ENCODE measurements around the gene CASP10. TPM values are rescaled to one million over a fixed set of nuclear protein-coding genes. Genes with fewer than 3 reads are reported as not detected.
"Not testable (repeated sequence)": the region's sequence is repeated elsewhere in the genome, so short reads cannot be mapped to it uniquely, and the experiment has no call there.

Gene CASP10
- polyA plus RNA-seq, 1 experiment: 0.83 TPM

DNA sequence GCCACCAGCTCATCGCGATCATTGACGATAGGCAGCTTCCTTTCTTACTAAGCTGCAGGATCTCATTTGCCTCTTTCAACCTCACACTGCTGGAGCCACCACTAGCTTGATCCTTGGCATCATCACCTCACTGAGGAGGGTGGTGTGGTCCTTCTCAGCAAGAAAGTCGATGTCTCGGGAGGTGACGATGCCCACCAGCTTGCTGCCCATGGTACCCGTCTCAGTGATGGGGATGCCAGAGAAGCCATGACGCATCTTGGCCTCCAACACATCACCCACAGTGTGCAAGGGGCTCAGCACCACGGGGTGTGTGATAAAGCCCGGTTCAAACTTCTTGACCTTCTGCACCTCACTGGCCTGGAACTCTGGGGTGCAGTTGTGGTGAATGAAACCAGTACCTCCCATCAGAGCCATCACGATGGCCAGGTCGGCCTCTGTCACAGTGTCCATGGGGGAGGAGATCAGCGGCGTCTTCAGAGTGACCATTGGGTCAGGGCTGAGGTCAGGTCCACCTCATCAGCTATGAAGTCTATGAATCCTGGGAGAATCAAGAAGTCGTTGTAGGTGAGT is 44.5 kb upstream of the CASP10 start:
- Histone ChIP-seq H3K27me3 (ENCODE audit: control insufficient read depth, insufficient read depth, low read length) (no peaks in the 10 kb centered on the region), H3K36me3 (ENCODE audit: control insufficient read depth, insufficient read depth, low read length) (peaks cover 20% of the 10 kb centered on the region), H3K4me3 (ENCODE audit: low read depth, low read length) (no peak overlapping the region)
- POLR2A ChIA-PET: no interaction called here
- no peak for DNase-seq (ENCODE audit: low read depth)
- CTCF ChIA-PET: no interaction called here
- TF ChIP-seq, protein P1, sequence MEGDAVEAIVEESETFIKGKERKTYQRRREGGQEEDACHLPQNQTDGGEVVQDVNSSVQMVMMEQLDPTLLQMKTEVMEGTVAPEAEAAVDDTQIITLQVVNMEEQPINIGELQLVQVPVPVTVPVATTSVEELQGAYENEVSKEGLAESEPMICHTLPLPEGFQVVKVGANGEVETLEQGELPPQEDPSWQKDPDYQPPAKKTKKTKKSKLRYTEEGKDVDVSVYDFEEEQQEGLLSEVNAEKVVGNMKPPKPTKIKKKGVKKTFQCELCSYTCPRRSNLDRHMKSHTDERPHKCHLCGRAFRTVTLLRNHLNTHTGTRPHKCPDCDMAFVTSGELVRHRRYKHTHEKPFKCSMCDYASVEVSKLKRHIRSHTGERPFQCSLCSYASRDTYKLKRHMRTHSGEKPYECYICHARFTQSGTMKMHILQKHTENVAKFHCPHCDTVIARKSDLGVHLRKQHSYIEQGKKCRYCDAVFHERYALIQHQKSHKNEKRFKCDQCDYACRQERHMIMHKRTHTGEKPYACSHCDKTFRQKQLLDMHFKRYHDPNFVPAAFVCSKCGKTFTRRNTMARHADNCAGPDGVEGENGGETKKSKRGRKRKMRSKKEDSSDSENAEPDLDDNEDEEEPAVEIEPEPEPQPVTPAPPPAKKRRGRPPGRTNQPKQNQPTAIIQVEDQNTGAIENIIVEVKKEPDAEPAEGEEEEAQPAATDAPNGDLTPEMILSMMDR (IDR thresholded peaks at IDR 0.05; ENCODE audit: insufficient read depth, low read depth, low read length): no peak

DNA sequence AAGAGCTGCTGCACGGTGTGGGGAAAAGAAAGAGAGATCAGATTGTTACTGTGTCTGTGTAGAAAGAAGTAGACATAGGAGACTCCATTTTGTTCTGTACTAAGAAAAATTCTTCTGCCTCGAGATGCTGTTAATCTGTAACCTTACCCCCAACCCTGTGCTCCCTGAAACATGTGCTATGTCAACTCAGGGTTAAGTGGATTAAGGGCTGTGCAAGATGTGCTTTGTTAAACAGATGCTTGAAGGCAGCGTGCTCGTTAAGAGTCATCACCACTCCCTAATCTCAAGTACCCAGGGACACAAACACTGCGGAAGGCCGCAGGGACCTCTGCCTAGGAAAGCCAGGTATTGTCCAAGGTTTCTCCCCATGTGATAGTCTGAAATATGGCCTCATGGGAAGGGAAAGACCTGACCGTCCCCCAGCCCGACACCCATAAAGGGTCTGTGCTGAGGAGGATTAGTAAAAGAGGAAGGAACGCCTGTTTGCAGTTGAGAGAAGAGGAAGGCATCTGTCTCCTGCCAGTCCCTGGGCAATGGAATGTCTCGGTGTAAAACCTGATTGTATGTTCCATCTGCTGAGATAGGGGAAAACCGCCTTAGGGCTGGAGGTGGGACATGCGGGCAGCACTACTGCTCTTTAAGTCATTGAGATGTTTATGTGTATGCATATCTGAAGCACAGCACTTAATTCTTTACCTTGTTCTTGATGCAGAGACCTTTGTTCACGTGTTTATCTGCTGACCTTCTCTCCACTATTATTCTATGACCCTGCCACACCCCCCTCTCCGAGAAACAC is 43.8 kb upstream of the CASP10 start:
- CTCF ChIA-PET; DNase-seq (ENCODE audit: low read depth); H3K4me3 ChIP-seq (ENCODE audit: low read depth, low read length); H3K27me3 ChIP-seq (ENCODE audit: control insufficient read depth, insufficient read depth, low read length); POLR2A ChIA-PET: not testable (repeated sequence)
- peaks cover 20% of the 10 kb centered on the region for H3K36me3 ChIP-seq (ENCODE audit: control insufficient read depth, insufficient read depth, low read length)

- TF ChIP-seq, protein P1 (IDR thresholded peaks at IDR 0.05; ENCODE audit: insufficient read depth, low read depth, low read length): no peak
- POLR2A ChIA-PET: no interaction called here
- no peak for DNase-seq (ENCODE audit: low read depth)
- Histone ChIP-seq H3K27me3 (ENCODE audit: control insufficient read depth, insufficient read depth, low read length) (no peaks in the 10 kb centered on the region), H3K4me3 (ENCODE audit: low read depth, low read length) (no peak overlapping the region), H3K36me3 (ENCODE audit: control insufficient read depth, insufficient read depth, low read length) (peaks cover 20% of the 10 kb centered on the region)
- CTCF ChIA-PET: interaction anchor here (2.3 kb wide), 1 partner anchor 22 kb away, joined by 5 read pairs; no protein-coding TSS in a partner anchor
Measured at GRCh38 chr2:201139836-201140604, 42.9 kb upstream of the CASP10 start.

GRCh38 chr2:201144101-201145051 is 38.6 kb upstream of the CASP10 start:
- no peak for DNase-seq (ENCODE audit: low read depth)
- no peak overlapping the region for H3K4me3 ChIP-seq (ENCODE audit: low read depth, low read length)
- POLR2A ChIA-PET: interaction anchor here (0.6 kb wide), 1 partner anchor 16 kb away, joined by 4 read pairs; no protein-coding TSS in a partner anchor
- H3K36me3 ChIP-seq (ENCODE audit: control insufficient read depth, insufficient read depth, low read length): no peaks in the 10 kb centered on the region
- TF ChIP-seq, protein P1 (IDR thresholded peaks at IDR 0.05; ENCODE audit: insufficient read depth, low read depth, low read length): no peak
- H3K27me3 ChIP-seq (ENCODE audit: control insufficient read depth, insufficient read depth, low read length): no peaks in the 10 kb centered on the region
- CTCF ChIA-PET: interaction anchor here (0.8 to 1.9 kb wide), 4 partner anchors 14 to 238 kb away, joined by 3 to 8 read pairs (median 6); partner anchors contain the start of gene CFLAR

- H3K4me3 ChIP-seq (ENCODE audit: low read depth, low read length): no peak overlapping the region
- TF ChIP-seq, protein P1 (IDR thresholded peaks at IDR 0.05; ENCODE audit: insufficient read depth, low read depth, low read length): no peak
- ChIA-PET POLR2A (interaction anchor here (0.7 to 1.2 kb wide), 2 partner anchors 34 to 309 kb away, joined by 3 to 4 read pairs; no protein-coding TSS in a partner anchor), CTCF (interaction anchor here (1.0 kb wide), 1 partner anchor 10 kb away, joined by 6 read pairs; no protein-coding TSS in a partner anchor)
- no peaks in the 10 kb centered on the region for H3K27me3 ChIP-seq (ENCODE audit: control insufficient read depth, insufficient read depth, low read length)
- no peak for DNase-seq (ENCODE audit: low read depth)
- peaks cover 8% of the 10 kb centered on the region for H3K36me3 ChIP-seq (ENCODE audit: control insufficient read depth, insufficient read depth, low read length)
Measured at GRCh38 chr2:201148434-201148990, 34.4 kb upstream of the CASP10 start.

Data from BJ (cell line).